Kidney (tissue), 14 donors: Measurements from ENCODE around the gene GPR18. TPM values are rescaled to one million over a fixed set of nuclear protein-coding genes. Genes with fewer than 3 reads are reported as not detected.

Experiments used
- DNase-seq, 5 donors: peaks; one replicate each; pipeline ENCODE4 v3.0.0-alpha.2; 2013 to 2020
- FAIRE-seq: peaks from 2 replicates; lab custom pipeline; 2012; peaks lifted over from hg19 to GRCh38; lab: Jason Lieb, UNC
- H3K27ac ChIP-seq, 2 donors: one replicate each; pipeline ENCODE4 v1.7.0; 2013; ENCODE audit warnings: low read depth in 2 of 2, low read length in 2 of 2, inconsistent platforms in 1 of 2
- H3K27me3 ChIP-seq: one replicate; pipeline ENCODE4 v1.7.1; 2013; ENCODE audit warnings: low read length, inconsistent platforms; ENCODE audit not compliant: control insufficient read depth, insufficient read depth
- H3K36me3 ChIP-seq, 3 donors: one replicate each; pipeline versions ENCODE4 v1.7.0 to v1.7.1; 2013; ENCODE audit warnings: low read length in 3 of 3, control low read depth in 1 of 3, inconsistent platforms in 1 of 3; ENCODE audit not compliant: insufficient read depth in 3 of 3, control insufficient read depth in 2 of 3
- H3K4me1 ChIP-seq, 3 donors: one replicate each; pipeline versions ENCODE4 v1.7.0 to v1.7.1; 2013; ENCODE audit warnings: low read length in 3 of 3, inconsistent platforms in 1 of 3, low read depth in 1 of 3; ENCODE audit not compliant: control insufficient read depth in 2 of 3, insufficient read depth in 2 of 3
- H3K4me3 ChIP-seq, 3 donors: one replicate each; pipeline versions ENCODE4 v1.7.0 to v1.8.1; 2013; ENCODE audit warnings: low read length in 3 of 3, control low read depth in 1 of 3, inconsistent platforms in 1 of 3
- H3K9ac ChIP-seq, 3 donors: one replicate each; pipeline versions ENCODE4 v1.7.0 to v1.7.1; 2013; ENCODE audit warnings: low read length in 3 of 3, control low read depth in 1 of 3, inconsistent platforms in 1 of 3
- H3K9me3 ChIP-seq, 3 donors: one replicate each; pipeline versions ENCODE4 v1.7.0 to v1.7.1; 2013; ENCODE audit warnings: low read length in 3 of 3, control low read depth in 1 of 3, inconsistent platforms in 1 of 3; ENCODE audit not compliant: control insufficient read depth in 2 of 3, insufficient read depth in 1 of 3
- intact Hi-C: fragments of 100-400 bp; cut with DNase I; formaldehyde crosslinking; loops from one replicate; pipeline ENCODE4 v1.11.1; 2022
- polyA plus RNA-seq: library from polyadenylated mRNA; stranded (reverse); fragments of 350-450 nt; fragmentation: Illumina TruSeq; extraction: RNeasy Lipid Tissue Mini Kit (QIAGEN cat#74804); gene quantifications from one replicate; pipeline ENCODE4 v1.2.3, GENCODE V29; 2014; ENCODE audit warnings: low read depth, low replicate concordance; ENCODE audit not compliant: insufficient read depth
- total RNA-seq: library from RNA; stranded (reverse); fragmentation: NEBNext Ultra II Directional; extraction: Animal tissue kit (Norgen Biotek cat#: 25700); gene quantifications from one replicate; pipeline ENCODE4 v1.2.1, GENCODE V29; 2021
- TF ChIP-seq, protein P1 (sequence below): IDR thresholded peaks from 3 replicates; pipeline ENCODE4 v1.5.1; 2012; ENCODE audit warnings: mild to moderate bottlenecking, moderate library complexity, borderline replicate concordance; ENCODE audit not compliant: insufficient read depth; ENCODE audit errors: extremely low read depth
- donor health status: control.
- donor health status: control.
- donor health status: control.
- donor health status: control.
- donor health status: control.
- donor health status: DM: yes; HTN: yes; CAD: no.
- donor health status: Normal renal cell carcinoma (clear cell type).

GPR18 gene
- total and polyA plus RNA-seq, 2 donors from 2014 or later, result 0.88 TPM; not detected in 1

DNA sequence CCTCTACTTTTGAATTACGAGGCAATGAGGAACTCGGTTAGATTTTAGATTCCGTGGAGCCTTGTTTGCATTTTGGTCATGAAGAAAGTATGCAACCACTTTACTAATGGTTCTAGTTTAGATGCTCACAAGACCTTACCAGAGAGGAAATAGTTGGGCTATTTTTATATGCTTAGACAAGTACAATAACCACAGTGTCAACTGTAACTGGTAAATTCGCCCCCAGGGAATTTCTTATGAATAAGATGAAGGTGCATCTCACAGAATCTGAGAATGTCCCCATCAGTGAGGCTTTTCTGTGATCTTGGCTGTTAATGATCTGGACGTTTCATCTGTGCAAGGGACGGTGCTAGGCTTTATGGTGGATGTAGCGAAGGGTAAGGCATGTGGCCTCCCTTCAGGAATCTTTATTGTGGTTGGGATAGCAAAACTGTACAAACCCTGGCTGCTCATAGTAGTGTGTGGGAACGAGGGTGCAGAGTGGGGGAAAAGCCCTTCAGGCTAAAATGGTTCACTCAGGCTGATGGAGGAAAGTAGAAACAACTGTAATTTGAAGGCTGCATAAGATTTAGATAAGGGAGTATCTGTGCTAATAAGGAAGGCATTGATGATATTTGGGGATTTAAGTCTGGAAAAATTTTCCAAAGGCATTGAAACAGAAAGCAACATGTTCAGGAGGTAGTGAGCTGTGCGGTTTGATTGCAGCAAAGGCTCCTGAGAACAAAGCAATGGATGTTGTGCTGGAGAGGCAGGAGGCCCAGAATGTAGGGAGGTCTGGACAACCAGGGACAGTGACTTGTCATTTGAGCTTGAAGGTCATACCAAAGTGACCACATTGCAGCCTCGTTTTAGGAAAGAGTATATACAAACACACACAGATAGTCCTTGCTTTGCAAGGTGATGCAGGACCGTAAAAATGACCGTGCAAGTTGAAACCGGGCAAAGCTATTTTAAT, 29.2 kb downstream of the GPR18 start:
- peaks cover 0 to 19% (median 4%) of the 10 kb centered on the region in 3 donors for H3K4me1 ChIP-seq
- no peaks in the 10 kb centered on the region for H3K36me3 ChIP-seq
- intact Hi-C loops, result no loop called here
- DNase-seq, result peak in 2 of 5 donors; percentile 10 to 27
- no peak overlapping the region for H3K27ac ChIP-seq
- TF ChIP-seq, protein P1, sequence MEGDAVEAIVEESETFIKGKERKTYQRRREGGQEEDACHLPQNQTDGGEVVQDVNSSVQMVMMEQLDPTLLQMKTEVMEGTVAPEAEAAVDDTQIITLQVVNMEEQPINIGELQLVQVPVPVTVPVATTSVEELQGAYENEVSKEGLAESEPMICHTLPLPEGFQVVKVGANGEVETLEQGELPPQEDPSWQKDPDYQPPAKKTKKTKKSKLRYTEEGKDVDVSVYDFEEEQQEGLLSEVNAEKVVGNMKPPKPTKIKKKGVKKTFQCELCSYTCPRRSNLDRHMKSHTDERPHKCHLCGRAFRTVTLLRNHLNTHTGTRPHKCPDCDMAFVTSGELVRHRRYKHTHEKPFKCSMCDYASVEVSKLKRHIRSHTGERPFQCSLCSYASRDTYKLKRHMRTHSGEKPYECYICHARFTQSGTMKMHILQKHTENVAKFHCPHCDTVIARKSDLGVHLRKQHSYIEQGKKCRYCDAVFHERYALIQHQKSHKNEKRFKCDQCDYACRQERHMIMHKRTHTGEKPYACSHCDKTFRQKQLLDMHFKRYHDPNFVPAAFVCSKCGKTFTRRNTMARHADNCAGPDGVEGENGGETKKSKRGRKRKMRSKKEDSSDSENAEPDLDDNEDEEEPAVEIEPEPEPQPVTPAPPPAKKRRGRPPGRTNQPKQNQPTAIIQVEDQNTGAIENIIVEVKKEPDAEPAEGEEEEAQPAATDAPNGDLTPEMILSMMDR, result no peak
- H3K27me3 ChIP-seq, result no peaks in the 10 kb centered on the region
- no peaks in the 10 kb centered on the region for H3K9me3 ChIP-seq
- no peak overlapping the region for H3K4me3 ChIP-seq
- H3K9ac ChIP-seq, result no peak overlapping the region
- FAIRE-seq, result no peak

DNA sequence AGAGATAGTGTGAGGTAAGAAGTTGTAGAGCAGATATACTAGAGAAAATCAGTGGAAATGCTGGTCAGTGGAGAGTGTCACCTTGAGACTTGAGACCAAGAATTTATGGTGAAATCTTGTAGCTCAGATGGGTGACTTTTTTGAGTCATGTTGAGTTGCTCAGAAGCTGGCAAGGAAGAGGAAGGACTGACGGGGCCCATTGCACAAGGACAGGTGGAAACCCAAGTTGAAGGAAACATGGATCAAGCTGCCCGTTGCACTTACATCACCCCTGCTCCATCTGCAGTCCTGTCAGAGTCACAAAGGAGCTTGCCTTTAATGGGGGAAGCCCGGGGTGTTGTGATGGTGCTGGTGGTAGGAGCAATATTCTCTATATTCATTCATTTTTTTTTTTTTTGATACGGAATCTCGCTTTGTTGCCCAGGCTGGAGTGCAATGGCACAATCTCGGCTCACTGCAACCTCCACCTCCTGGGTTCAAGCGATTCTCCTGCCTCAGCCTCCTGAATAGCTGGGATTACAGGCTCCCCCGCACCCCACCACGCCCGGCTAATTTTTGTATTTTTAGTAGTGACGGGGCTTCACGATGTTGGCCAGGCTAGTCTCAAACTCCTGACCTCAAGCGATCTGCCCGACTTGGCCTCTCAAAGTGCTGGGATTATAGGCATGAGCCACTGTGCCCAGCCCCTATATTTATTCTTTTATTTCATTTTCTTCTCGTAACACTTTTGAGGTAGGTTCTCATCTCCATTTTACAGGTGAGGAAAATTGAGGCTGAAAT, 30.1 kb downstream of the GPR18 start:
- H3K9ac ChIP-seq, result no peak overlapping the region
- intact Hi-C loops, result no loop called here
- FAIRE-seq (no peak), DNase-seq (no peak)
- no peak overlapping the region for H3K4me3 ChIP-seq
- no peaks in the 10 kb centered on the region for H3K9me3 ChIP-seq
- no peaks in the 10 kb centered on the region for H3K27me3 ChIP-seq
- H3K4me1 ChIP-seq, result peaks cover 0 to 21% (median 4%) of the 10 kb centered on the region in 3 donors
- no peaks in the 10 kb centered on the region for H3K36me3 ChIP-seq
- H3K27ac ChIP-seq, result no peak overlapping the region
- TF ChIP-seq, protein P1, result no peak

DNA sequence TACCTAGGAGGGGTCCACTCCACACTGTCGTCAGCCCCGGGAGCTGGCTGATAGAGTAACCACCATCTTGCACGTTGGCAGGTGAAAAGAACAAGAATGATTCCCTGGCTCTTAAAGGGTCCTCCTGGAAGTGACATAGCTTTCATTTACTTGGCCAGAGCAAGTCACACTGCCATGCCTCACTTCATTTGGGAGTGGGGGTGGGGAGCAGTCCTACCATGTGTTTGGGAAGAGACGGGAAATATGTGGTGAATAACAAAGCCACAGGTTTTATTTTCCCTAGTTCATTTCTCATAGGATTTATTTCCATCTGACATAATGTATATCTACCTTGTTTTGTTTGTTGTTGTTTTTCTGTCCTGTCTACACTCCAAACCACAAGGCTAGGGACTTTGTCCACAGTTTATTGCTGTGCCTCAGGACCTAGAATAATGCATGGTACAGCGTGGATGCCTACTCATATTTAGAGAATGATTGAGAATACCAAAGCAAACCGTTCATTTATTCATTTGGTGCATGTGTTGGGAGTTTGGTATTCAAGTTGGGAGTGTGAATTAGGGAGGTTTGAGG, 30.8 kb downstream of the GPR18 start:
- Histone ChIP-seq H3K27me3 (no peaks in the 10 kb centered on the region), H3K4me1 (peaks cover 0 to 21% (median 4%) of the 10 kb centered on the region in 3 donors), H3K36me3 (no peaks in the 10 kb centered on the region), H3K9me3 (peaks cover 0 to 3% (median 0%) of the 10 kb centered on the region in 3 donors), H3K9ac (no peak overlapping the region), H3K27ac (no peak overlapping the region), H3K4me3 (no peak overlapping the region)
- intact Hi-C loops, result no loop called here
- DNase-seq, result no peak
- no peak for FAIRE-seq
- TF ChIP-seq, protein P1, result no peak
